22Rv1 (cell line): ENCODE results near the gene COX8A.

Source experiments
- H3K27ac ChIP-seq: fragments of 450-650 bp; 2 replicates; pipeline ENCODE4 v1.5.1; 2017
- ZFX ChIP-seq: fragments of 450-650 bp; IDR thresholded peaks from 2 replicates; pipeline ENCODE4 v1.6.1; 2017; ENCODE audit warnings: antibody characterized with exemption, borderline replicate concordance
- TF ChIP-seq, protein P1 (sequence below): fragments of 450-650 bp; IDR thresholded peaks from 2 replicates; pipeline ENCODE4 v1.5.1; 2017; ENCODE audit warnings: mild to moderate bottlenecking

COX8A gene

DNA sequence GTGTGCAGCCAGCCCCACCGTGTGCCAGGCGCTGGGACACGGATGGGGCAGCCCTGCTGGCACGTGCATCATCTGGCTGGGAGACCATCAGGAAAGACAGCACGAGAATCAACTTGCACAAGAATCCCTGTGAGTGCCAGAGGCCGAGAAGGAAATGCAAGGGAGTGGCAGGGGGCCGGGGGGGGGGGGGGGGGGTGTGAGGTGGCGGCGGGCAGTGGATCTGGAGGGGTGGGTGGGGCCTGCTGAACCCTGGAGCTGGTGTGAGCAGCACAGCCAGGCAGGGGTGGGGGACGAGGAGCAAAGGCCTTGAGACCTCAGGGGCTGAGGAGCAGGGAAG, 47.3 kb downstream of the COX8A start:
- H3K27ac ChIP-seq, result no peak overlapping the region
- TF ChIP-seq, protein P1, sequence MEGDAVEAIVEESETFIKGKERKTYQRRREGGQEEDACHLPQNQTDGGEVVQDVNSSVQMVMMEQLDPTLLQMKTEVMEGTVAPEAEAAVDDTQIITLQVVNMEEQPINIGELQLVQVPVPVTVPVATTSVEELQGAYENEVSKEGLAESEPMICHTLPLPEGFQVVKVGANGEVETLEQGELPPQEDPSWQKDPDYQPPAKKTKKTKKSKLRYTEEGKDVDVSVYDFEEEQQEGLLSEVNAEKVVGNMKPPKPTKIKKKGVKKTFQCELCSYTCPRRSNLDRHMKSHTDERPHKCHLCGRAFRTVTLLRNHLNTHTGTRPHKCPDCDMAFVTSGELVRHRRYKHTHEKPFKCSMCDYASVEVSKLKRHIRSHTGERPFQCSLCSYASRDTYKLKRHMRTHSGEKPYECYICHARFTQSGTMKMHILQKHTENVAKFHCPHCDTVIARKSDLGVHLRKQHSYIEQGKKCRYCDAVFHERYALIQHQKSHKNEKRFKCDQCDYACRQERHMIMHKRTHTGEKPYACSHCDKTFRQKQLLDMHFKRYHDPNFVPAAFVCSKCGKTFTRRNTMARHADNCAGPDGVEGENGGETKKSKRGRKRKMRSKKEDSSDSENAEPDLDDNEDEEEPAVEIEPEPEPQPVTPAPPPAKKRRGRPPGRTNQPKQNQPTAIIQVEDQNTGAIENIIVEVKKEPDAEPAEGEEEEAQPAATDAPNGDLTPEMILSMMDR, result no peak
- no peak for TF ChIP-seq ZFX

DNA sequence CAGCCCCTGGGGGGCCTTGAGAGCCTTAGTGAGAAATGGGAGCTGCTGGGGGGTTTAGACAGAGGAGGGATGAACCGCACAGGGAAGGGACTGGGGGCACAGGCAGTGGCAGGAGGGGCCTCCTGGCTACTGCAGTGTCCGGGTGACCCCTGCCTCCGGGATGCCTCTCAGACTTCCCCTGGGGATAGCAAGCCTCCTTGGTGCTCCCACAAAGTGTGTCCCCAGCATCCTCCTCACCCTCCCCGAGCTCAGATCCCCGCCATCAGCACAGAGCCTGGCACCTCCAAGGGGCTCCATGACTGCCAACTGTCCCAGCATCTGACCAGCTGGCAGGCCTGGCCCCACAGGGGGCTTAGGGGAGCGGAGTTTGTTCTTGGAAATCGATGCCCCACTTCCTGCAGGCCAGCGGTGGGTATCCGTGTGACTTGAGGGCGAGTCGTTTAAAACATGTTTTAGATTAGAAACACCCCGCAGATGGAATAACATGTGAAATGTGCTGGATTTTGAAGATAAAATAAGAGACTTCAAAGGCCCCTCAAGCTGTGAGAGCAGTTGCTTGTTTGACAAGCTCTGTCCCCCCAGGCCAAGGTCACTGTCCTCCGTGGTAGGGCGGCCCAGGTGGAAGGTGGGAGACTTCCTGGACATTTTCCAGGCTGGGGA, 47.8 kb downstream of the COX8A start:
- no peak for TF ChIP-seq ZFX
- TF ChIP-seq, protein P1, result no peak
- no peak overlapping the region for H3K27ac ChIP-seq

DNA sequence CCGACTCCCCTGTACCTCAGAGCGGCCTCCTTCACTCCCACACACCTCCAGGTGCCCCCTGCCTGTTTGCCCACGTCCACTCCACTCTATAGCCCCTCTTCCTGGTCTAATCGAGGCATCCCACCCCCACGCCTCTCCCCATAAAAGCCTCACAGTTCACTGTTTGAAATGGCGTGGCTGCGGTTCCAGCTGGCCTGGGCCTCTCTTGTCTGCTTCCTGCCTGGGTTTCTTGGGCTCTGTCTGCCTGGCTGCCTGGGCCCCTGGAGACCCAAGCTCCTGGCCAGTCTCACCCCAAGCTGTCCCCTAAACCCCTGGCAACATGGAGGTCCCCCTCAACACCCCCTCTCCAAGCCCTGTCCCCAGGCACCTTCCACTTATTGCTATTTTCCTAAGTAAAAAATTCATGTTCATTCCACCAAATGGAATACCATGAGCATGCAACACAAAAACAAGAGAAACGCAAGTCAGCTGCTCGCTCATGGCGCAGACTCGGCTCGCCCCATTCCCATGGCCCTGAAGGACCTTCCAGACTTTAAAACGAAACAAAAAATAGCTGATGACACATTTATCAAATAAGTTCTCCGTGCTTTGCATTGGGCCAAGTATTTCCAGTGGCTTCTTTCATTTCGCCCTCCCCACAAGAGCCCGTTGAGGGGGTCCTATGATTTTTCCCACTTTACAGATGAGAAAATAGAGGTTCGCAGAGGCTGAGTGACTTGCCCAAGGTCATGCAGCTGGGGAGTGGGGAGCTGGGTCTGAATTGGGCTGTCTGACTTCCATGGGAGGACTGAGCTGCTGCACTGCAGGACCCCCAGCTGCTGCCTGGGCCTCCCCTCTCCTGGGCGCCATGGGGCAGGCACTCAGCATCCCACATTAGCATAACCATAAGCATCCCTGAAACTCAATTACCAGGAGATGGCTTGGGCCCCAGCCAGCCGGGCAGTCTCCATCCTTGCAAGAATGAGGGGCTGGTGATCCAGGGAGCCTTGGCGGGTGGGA, 49.6 kb downstream of the COX8A start:
- TF ChIP-seq, protein P1, result no peak
- no peak for TF ChIP-seq ZFX
- no peak overlapping the region for H3K27ac ChIP-seq

DNA sequence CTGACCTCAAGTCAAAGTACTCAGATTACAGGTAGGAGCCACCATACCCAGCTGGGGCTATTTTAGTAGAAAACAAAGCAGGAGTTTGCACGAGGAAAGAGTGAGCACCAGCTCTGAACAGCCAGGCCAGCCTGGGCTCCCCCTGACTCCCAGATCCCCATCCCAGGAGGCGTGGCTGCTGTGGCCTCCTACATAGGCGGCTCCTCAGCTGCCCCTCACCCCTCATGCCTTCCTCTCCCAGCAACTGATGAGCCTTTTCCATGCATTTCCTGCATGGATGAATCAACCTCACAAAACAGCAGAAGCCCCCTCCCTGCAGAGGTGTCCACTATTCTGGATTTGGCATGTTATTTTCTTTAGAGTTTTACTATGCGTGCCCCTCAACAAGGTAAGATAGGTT, 50.8 kb downstream of the COX8A start:
- no peak overlapping the region for H3K27ac ChIP-seq
- TF ChIP-seq ZFX, result no peak
- TF ChIP-seq, protein P1, result no peak
